ENCODE measurements around the gene LZTR1.

DNA sequence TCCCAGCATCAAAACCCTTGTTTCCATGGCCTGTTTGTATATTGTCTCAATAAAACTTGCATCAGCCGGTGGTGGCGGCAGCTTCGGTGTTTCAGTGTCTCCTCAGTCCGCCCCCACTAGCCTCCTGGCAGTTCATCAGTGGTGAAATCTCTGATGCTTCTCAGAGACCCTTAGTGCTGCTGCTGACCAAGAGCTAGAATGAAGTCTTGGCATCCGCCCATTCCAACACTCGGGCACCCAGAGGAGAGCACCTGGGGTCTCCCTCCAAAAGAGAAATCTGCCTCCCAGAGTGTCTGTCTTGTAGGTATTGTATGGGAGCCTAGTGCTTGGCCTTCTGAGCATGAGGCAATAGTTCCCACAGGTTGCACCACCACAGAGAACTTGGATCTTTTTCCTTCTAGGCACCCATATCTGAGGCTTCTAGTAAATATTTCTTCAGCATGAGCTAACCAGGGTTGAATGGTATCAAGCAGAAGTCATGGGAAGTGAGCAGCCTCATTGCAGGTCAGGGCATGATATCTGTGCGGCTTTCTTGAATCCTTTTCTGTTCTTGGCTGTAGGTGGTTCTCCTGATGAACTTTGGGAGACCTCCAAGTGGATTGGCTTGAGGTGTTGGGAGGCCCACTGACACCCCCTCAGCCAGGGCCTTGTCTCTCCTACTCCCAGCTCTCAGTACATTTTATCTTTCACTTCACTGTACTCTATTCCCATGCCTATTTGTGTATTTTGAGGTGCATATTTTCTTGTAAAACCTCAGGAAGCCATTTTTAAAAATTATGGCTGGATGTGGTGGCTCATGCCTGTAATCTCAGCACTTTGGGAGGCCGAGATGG, 28.2 kb upstream of the LZTR1 start:
- TF ChIP-seq, protein P1, sequence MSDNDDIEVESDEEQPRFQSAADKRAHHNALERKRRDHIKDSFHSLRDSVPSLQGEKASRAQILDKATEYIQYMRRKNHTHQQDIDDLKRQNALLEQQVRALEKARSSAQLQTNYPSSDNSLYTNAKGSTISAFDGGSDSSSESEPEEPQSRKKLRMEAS (IDR thresholded peaks at IDR 0.05; ENCODE audit: low read depth, low read length): no peak
- no peak for TF ChIP-seq MYC (IDR thresholded peaks at IDR 0.05; ENCODE audit: low read depth, low read length)
- TF ChIP-seq, protein P2, sequence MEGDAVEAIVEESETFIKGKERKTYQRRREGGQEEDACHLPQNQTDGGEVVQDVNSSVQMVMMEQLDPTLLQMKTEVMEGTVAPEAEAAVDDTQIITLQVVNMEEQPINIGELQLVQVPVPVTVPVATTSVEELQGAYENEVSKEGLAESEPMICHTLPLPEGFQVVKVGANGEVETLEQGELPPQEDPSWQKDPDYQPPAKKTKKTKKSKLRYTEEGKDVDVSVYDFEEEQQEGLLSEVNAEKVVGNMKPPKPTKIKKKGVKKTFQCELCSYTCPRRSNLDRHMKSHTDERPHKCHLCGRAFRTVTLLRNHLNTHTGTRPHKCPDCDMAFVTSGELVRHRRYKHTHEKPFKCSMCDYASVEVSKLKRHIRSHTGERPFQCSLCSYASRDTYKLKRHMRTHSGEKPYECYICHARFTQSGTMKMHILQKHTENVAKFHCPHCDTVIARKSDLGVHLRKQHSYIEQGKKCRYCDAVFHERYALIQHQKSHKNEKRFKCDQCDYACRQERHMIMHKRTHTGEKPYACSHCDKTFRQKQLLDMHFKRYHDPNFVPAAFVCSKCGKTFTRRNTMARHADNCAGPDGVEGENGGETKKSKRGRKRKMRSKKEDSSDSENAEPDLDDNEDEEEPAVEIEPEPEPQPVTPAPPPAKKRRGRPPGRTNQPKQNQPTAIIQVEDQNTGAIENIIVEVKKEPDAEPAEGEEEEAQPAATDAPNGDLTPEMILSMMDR (IDR thresholded peaks at IDR 0.05; ENCODE audit: low read depth, low read length): no peak

All from NB4 (cell line).